ENCODE measurements around the gene GBA2. TPM values are rescaled to one million over a fixed set of nuclear protein-coding genes. Genes with fewer than 3 reads are reported as not detected.

GBA2 gene
- total RNA-seq, 4 donors from 2014 or later: 263 to 474 (median 436) TPM

DNA sequence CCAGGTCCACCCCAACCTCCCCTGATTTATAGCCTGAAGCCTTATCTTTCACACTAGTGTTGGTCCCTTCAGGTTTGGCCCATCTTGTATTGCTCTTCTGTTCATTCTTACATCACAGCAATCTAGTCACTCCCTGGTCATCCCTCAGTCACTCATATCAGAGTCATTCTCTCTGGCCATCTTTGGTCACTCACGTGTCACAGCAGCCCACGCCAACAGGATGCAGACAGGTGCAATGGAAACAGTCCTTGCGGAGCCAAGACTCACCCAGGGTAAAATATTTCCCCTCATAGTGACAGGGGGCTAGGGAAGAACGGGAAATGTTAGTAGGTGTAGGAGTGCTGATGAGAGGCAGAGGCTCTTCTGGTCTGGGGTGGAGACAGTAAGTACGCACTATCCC, 4.4 kb upstream of the GBA2 start:
- no peak overlapping the region for H3K27ac ChIP-seq
- H3K4me1 ChIP-seq: peaks cover 0 to 22% (median 9%) of the 10 kb centered on the region in 4 donors
- H3K36me3 ChIP-seq: peaks cover 0 to 47% (median 0%) of the 10 kb centered on the region in 3 donors
- DNase-seq: no peak
- no peak overlapping the region for H3K4me3 ChIP-seq
- no peaks in the 10 kb centered on the region for H3K27me3 ChIP-seq
- TF ChIP-seq POLR2A (IDR thresholded peaks at IDR 0.05) (no peak), CTCF (IDR thresholded peaks at IDR 0.05) (no peak)
- no peaks in the 10 kb centered on the region for H3K9me3 ChIP-seq

DNA sequence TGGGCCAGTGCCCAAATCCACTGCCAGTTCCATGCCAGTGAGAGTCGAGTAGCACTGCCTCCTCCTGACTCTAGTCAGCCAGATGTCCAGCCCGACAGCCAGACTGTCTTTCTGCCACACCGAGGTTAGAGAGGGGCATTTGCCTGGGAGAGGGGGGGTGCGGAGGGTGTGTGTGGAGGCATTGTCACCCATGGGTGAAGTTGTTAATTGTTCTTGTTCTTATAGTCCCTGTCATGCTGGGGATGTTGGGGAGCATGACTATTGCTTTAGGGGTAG, 1.2 kb upstream of the GBA2 start:
- H3K36me3 ChIP-seq: peaks cover 0 to 47% (median 0%) of the 10 kb centered on the region in 3 donors
- H3K4me3 ChIP-seq: peak overlapping the region in 3 of 4 donors; percentile 90 to 96 (median 93)
- peak overlapping the region; percentile 97 to 99 (median 97) for H3K27ac ChIP-seq
- H3K27me3 ChIP-seq: no peaks in the 10 kb centered on the region
- H3K4me1 ChIP-seq: peaks cover 0 to 33% (median 17%) of the 10 kb centered on the region in 4 donors
- no peaks in the 10 kb centered on the region for H3K9me3 ChIP-seq
- TF ChIP-seq CTCF (IDR thresholded peaks at IDR 0.05) (no peak), POLR2A (IDR thresholded peaks at IDR 0.05) (no peak)
- DNase-seq: no peak

DNA sequence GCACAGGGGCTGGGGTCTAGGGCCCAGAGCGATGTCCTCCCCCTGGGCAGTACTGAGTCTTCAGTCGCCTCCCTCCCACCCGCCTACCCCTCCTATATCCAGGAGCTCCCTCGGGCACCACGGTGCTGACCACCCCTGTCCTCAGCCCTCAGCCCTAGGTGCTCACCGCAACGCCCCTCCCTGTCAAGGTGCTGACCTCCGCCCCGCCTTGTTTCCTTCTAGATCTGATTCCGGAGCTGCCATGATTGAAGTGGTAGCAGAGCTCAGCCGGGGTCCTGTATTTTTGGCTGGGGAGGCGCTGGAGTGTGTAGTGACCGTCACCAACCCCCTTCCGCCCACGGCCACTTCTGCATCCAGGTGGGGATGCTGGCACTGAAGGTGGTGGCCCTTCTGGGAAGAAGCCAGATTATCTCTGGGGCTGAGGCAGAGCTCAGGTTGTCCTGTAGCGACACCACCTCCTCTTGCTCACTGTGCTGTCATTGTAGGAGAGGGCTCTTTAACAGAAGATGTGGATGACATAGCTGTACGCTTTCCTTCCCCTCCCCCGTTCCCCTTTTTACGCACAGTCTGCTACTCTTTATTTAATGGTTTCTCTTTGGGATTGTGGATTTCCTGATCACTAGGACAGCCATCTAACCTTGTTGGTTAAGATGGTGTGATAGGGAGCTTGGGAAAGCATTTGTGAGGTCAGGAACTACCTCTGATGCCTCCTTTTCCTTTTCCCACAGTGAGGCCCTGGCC, 657 bp upstream of the GBA2 start:
- H3K27ac ChIP-seq: peak overlapping the region; percentile 97 to 99 (median 97)
- H3K27me3 ChIP-seq: no peaks in the 10 kb centered on the region
- peak overlapping the region; percentile 90 to 96 (median 94) for H3K4me3 ChIP-seq
- H3K4me1 ChIP-seq: peaks cover 0 to 38% (median 17%) of the 10 kb centered on the region in 4 donors
- H3K9me3 ChIP-seq: no peaks in the 10 kb centered on the region
- DNase-seq: peak; percentile 69 to 86 (median 81)
- H3K36me3 ChIP-seq: peaks cover 0 to 47% (median 0%) of the 10 kb centered on the region in 3 donors
- peak in 2 of 6 experiments; percentile 4 to 8 for TF ChIP-seq CTCF (IDR thresholded peaks at IDR 0.05)
- TF ChIP-seq POLR2A (IDR thresholded peaks at IDR 0.05): peak in 1 of 2 donors; percentile 26

DNA sequence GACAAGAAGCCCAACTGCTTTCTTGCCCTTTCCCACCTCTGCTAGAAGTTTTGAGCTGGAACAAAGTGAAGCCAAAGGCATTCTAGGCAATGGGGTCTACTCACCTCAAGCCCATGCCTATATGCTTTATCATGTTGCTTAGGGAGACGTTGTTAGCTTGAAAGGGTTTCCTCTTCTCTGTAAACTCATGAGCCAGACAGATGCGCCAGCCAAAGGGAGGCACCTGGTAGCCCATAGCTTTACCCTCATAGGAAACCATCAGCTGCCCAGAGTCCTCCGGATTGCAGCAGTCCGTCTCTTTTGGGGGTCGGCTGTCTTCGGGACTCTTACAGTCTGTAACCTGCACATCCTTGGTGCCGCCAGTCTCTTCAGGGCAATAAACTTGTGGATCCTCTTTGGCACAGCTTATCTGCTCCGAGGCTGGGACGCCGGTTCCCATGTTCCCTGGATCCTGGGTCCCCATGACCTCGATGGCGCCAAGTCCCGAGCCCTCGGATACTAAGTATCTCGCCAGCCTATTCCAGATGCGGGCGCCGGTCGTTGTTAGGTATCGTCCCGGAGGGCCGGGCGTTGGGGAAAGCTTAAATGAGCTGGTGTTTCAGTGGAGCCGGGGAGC, 678 bp downstream of the GBA2 start:
- Histone ChIP-seq H3K27me3 (no peaks in the 10 kb centered on the region), H3K4me1 (peaks cover 0 to 52% (median 17%) of the 10 kb centered on the region in 4 donors), H3K36me3 (peaks cover 0 to 47% (median 0%) of the 10 kb centered on the region in 3 donors), H3K4me3 (peak overlapping the region; percentile 90 to 96 (median 94)), H3K9me3 (no peaks in the 10 kb centered on the region), H3K27ac (peak overlapping the region; percentile 97 to 99 (median 97))
- no peak for DNase-seq
- TF ChIP-seq POLR2A (IDR thresholded peaks at IDR 0.05) (no peak), CTCF (IDR thresholded peaks at IDR 0.05) (no peak)

GRCh38 chr9:35746583-35746982, 2.4 kb downstream of the GBA2 start:
- Histone ChIP-seq H3K27me3 (no peaks in the 10 kb centered on the region), H3K4me1 (peaks cover 0 to 52% (median 17%) of the 10 kb centered on the region in 4 donors), H3K9me3 (no peaks in the 10 kb centered on the region), H3K36me3 (peaks cover 0 to 47% (median 3%) of the 10 kb centered on the region in 3 donors), H3K4me3 (peak overlapping the region; percentile 16 to 96 (median 92)), H3K27ac (peak overlapping the region in 3 of 4 donors; percentile 97 to 99 (median 97))
- DNase-seq: peak in 2 of 3 donors; percentile 62 to 76
- TF ChIP-seq POLR2A (IDR thresholded peaks at IDR 0.05) (peak in 1 of 2 donors; percentile 77), CTCF (IDR thresholded peaks at IDR 0.05) (no peak)

Measured in Peyer's patch (tissue), 4 donors.